HL-60 (cell line): ENCODE data around the gene ANKRD12.

Experiments used
- DNase-seq, 2 experiments: peaks; one replicate each; pipeline ENCODE4 v3.0.0-alpha.2; 2010 to 2020; ENCODE audit warnings: low read depth in 1 of 2, low spot score in 1 of 2
- H3K27ac ChIP-seq: fragments of 250-450 bp; sonication (Bioruptor Pico); replicated peaks from 2 replicates; pipeline ENCODE4 v1.5.1; 2020; ENCODE audit warnings: mild to moderate bottlenecking, moderate library complexity
- H3K27me3 ChIP-seq: fragments of 250-450 bp; sonication (Bioruptor Pico); 2 replicates; pipeline ENCODE4 v1.5.1; 2021; ENCODE audit warnings: mild to moderate bottlenecking, moderate library complexity; ENCODE audit not compliant: insufficient read depth, poor library complexity, severe bottlenecking
- H3K4me3 ChIP-seq: replicated peaks from 2 replicates; pipeline ENCODE4 v1.5.1; 2011; ENCODE audit warnings: mild to moderate bottlenecking, control low read depth, low read length; ENCODE audit not compliant: insufficient read depth
- GABPA ChIP-seq: IDR thresholded peaks from 2 replicates; pipeline ENCODE4 v1.6.1; 2012; ENCODE audit warnings: low read depth
- POLR2AphosphoS5 ChIP-seq: IDR thresholded peaks from 2 replicates; pipeline ENCODE4 v1.6.1; 2012; ENCODE audit warnings: low read depth
- REST ChIP-seq: IDR thresholded peaks from 2 replicates; pipeline ENCODE4 v1.6.1; 2012; ENCODE audit warnings: low read depth; ENCODE audit not compliant: insufficient replicate concordance
- SPI1 ChIP-seq: IDR thresholded peaks from 2 replicates; pipeline ENCODE4 v1.6.1; 2012; ENCODE audit warnings: low read depth, mild to moderate bottlenecking, borderline replicate concordance
- TF ChIP-seq, protein P1 (sequence below): IDR thresholded peaks from one replicate; pipeline ENCODE4 v1.5.1; 2011; ENCODE audit warnings: low read length, control low read depth, inconsistent platforms; ENCODE audit not compliant: insufficient read depth

ANKRD12 gene

GRCh38 chr18:9100796-9101195 lies 35.8 kb upstream of the ANKRD12 start:
- TF ChIP-seq SPI1 (no peak), POLR2AphosphoS5 (no peak), REST (no peak), GABPA (no peak)
- TF ChIP-seq, protein P1, sequence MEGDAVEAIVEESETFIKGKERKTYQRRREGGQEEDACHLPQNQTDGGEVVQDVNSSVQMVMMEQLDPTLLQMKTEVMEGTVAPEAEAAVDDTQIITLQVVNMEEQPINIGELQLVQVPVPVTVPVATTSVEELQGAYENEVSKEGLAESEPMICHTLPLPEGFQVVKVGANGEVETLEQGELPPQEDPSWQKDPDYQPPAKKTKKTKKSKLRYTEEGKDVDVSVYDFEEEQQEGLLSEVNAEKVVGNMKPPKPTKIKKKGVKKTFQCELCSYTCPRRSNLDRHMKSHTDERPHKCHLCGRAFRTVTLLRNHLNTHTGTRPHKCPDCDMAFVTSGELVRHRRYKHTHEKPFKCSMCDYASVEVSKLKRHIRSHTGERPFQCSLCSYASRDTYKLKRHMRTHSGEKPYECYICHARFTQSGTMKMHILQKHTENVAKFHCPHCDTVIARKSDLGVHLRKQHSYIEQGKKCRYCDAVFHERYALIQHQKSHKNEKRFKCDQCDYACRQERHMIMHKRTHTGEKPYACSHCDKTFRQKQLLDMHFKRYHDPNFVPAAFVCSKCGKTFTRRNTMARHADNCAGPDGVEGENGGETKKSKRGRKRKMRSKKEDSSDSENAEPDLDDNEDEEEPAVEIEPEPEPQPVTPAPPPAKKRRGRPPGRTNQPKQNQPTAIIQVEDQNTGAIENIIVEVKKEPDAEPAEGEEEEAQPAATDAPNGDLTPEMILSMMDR = no peak
- no peak overlapping the region; the same call in 1 of the 2 replicates for H3K27ac ChIP-seq

GRCh38 chr18:9101730-9102507 lies 34.7 kb upstream of the ANKRD12 start:
- DNase-seq = peak; percentile 68 to 71
- no peak for TF ChIP-seq POLR2AphosphoS5
- peak; percentile 86 for TF ChIP-seq SPI1
- TF ChIP-seq REST = peak; percentile 43
- TF ChIP-seq GABPA = peak; percentile 81
- Histone ChIP-seq H3K27ac (peak overlapping the region; percentile 93), H3K27me3 (no peaks in the 10 kb centered on the region), H3K4me3 (peak overlapping the region; percentile 69)

More at GRCh38 chr18:9100796-9101195, 35.8 kb upstream of the ANKRD12 start:
- no peak for DNase-seq
- Histone ChIP-seq H3K4me3 (no peak overlapping the region), H3K27me3 (no peaks in the 10 kb centered on the region)

DNA sequence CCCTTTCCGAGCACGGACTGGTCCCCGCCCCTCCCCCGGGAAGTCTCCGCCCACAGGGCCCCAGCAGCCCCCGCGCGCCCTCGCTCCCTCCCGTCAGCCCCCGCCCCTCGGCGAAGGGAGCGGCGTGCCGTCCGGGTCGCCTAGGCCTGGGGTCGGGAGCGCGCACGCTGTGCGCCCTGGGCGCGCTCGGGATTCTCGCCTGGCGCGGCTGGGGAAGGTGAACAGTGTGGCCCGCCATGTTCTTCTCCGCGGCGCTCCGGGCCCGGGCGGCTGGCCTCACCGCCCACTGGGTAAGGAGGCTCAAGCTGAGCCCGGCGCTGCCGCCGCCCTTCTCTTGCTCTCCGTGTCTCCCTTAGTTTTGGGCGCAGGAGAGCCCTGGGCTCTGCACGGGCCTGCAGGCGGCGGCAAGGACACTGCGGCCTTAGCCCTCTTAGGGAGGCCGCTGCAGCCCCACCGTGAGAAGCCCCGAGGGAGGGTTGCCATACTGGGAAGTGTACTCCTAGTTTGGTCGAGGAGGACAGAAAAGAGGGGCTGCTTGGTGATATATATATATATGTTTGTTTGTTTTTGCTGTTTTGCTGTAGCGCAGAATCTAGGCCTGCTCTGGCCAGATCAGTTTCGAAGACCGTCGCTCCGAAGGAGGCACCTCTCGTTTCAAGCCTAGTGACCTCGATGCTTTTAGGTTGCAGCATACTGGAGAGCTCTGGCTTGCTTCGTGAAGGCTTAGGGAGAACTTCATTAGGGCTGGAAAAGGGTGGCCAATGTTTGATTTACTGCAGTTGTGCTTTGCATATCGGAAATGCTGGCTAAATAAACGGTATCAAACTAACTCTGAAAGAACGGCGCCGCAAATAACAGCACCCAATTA lies 33.8 kb upstream of the ANKRD12 start, which contains the start of gene NDUFV2:
NDUFV2 (plus strand) TSS at position 192 of the 868 bp plus-strand sequence; CDS start at position 237, 45 bp downstream.
- H3K27ac ChIP-seq = peak within 1 kb of the TSS; percentile 93
- H3K4me3 ChIP-seq = peak within 1 kb of the TSS; percentile 69
- DNase-seq = peak; percentile 97 to 99
- TF ChIP-seq REST (peak; percentile 64), POLR2AphosphoS5 (peak; percentile 94)
- TF ChIP-seq, protein P1 = no peak
- H3K27me3 ChIP-seq = no peaks in the 10 kb centered on the region
